Measurements from ENCODE around the gene LMCD1.

DNA sequence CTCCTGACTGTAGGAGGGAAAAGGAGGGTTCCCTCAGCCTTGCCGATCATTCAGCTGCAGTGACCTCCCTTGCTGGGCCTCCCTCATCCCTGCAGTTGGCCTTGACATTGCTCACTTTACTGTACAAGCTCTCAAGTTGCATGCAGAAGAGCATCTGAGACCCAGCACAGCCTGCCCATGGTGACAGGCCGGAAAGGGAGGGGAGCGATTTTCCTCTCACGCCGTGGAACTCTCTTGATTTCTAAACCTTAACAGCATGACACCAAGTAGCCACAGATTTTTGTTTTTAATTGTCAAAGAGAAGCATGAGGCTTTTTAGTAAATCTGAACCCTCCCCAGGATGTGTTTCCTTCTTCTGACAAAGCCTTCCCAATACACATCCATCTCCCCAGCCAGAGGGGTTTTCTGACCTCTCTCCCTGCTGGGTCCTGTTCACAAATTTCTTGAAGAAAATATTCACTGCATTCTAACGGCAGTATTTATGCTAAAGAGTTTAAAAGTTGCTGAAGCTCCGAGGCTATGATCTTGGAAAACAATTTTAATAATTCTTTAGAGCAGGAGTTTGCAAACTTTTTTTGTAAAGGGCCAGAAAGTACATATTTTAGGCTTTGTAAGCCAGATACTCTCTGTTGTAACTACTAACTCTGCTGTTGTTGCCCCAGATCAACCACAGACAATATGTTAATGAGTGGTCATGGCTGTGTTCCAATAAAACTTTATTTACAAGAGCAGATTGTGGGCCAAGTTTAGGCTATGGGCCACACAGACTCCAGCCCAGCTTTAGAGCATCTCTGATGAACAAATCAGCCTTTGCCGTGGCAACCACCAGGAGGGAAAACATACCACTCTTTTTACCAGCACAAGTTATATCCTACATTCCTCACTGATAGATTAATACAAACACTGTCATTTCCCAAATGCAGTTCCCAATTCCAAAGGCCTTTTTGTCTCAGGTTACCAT, 34.8 kb downstream of the LMCD1 start:
- TF ChIP-seq POLR2AphosphoS5 (IDR thresholded peaks at IDR 0.05; ENCODE audit: low read depth) (no peak), SPI1 (IDR thresholded peaks at IDR 0.05; ENCODE audit: borderline replicate concordance, low read depth) (no peak), GABPA (IDR thresholded peaks at IDR 0.05; ENCODE audit: low read depth) (no peak)
- TF ChIP-seq, protein P1, sequence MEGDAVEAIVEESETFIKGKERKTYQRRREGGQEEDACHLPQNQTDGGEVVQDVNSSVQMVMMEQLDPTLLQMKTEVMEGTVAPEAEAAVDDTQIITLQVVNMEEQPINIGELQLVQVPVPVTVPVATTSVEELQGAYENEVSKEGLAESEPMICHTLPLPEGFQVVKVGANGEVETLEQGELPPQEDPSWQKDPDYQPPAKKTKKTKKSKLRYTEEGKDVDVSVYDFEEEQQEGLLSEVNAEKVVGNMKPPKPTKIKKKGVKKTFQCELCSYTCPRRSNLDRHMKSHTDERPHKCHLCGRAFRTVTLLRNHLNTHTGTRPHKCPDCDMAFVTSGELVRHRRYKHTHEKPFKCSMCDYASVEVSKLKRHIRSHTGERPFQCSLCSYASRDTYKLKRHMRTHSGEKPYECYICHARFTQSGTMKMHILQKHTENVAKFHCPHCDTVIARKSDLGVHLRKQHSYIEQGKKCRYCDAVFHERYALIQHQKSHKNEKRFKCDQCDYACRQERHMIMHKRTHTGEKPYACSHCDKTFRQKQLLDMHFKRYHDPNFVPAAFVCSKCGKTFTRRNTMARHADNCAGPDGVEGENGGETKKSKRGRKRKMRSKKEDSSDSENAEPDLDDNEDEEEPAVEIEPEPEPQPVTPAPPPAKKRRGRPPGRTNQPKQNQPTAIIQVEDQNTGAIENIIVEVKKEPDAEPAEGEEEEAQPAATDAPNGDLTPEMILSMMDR (IDR thresholded peaks at IDR 0.05; ENCODE audit: insufficient read depth, low read length), result no peak
- TF ChIP-seq, protein P2, sequence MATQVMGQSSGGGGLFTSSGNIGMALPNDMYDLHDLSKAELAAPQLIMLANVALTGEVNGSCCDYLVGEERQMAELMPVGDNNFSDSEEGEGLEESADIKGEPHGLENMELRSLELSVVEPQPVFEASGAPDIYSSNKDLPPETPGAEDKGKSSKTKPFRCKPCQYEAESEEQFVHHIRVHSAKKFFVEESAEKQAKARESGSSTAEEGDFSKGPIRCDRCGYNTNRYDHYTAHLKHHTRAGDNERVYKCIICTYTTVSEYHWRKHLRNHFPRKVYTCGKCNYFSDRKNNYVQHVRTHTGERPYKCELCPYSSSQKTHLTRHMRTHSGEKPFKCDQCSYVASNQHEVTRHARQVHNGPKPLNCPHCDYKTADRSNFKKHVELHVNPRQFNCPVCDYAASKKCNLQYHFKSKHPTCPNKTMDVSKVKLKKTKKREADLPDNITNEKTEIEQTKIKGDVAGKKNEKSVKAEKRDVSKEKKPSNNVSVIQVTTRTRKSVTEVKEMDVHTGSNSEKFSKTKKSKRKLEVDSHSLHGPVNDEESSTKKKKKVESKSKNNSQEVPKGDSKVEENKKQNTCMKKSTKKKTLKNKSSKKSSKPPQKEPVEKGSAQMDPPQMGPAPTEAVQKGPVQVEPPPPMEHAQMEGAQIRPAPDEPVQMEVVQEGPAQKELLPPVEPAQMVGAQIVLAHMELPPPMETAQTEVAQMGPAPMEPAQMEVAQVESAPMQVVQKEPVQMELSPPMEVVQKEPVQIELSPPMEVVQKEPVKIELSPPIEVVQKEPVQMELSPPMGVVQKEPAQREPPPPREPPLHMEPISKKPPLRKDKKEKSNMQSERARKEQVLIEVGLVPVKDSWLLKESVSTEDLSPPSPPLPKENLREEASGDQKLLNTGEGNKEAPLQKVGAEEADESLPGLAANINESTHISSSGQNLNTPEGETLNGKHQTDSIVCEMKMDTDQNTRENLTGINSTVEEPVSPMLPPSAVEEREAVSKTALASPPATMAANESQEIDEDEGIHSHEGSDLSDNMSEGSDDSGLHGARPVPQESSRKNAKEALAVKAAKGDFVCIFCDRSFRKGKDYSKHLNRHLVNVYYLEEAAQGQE (IDR thresholded peaks at IDR 0.05; ENCODE audit: insufficient replicate concordance, low read depth), result no peak
